Measurements from ENCODE around the gene SMURF1. TPM values are rescaled to one million over a fixed set of nuclear protein-coding genes. Genes with fewer than 3 reads are reported as not detected.

Gene SMURF1
- total RNA-seq, 1 experiment from 2014 or later = 19.0 TPM

- DNase-seq (ENCODE audit: low spot score) = no peak
These were observed 45.6 kb downstream of the SMURF1 start for GRCh38 chr7:99098286-99098823.

DNA sequence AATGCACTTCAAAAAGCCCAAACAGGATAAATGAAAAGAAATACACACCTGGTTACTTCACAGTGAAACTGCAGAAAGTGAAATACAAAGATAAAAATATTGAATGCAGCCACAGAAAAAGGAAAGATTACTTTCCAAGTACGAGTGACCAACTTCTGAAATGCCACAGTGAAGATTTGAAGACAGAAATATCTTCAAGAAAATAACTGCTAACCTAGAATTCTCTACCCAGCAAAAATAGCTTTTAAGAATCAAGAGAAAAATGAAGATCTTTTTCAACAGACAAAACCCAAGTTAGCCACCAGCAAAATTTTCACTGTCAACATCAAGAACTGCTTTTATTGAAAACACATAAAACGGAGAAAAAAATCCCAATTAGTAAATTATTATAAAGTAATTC, 46.2 kb downstream of the SMURF1 start:
- no peak for DNase-seq (ENCODE audit: low spot score)

DNA sequence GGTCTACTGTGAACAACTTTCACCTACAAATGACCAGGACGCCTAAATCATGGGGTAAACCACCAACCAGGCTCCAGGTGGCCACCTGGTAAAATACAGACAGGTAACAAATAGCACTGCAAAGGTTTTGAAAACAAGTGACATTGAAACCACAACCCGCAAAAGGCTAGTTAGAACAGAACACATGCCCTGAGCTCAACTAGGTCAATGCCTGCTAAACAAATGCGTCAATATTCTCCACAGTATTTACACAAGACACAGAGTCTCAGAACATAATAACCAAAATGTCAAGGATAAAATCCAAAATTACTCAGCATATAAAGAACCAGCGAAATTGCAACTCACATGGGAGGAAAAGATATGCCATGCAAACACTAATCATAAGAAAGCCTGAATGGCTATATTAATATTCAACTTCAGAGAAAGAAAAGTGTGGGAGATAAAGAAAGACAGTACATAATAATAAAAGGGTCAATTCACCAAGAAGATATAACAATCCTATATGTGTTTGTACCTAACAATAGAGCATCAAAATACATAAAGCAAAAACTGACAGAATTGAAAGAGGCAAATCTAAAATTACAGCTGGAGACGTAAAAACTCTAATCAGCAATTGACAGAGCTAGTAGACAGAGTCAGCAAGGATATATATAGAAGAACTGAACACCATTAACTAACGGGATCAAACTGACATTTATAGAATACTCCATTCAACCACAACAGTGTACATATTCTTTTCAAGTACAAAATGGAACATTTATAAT, 47.6 kb downstream of the SMURF1 start:
- no peak for DNase-seq (ENCODE audit: low spot score)

GRCh38 chr7:99095698-99096097, 48.2 kb downstream of the SMURF1 start:
- no peak for DNase-seq (ENCODE audit: low spot score)

GRCh38 chr7:99094401-99094800, 49.5 kb downstream of the SMURF1 start:
- no peak for DNase-seq (ENCODE audit: low spot score)

GRCh38 chr7:99092064-99092720, 51.7 kb downstream of the SMURF1 start:
- no peak for DNase-seq (ENCODE audit: low spot score)

- no peak for DNase-seq (ENCODE audit: low spot score)
These were observed 53.0 kb downstream of the SMURF1 start for GRCh38 chr7:99090771-99091542.

GRCh38 chr7:99089914-99090629, 53.8 kb downstream of the SMURF1 start:
- DNase-seq (ENCODE audit: low spot score) = no peak

GRCh38 chr7:99086944-99087343, 57.0 kb downstream of the SMURF1 start:
- no peak for DNase-seq (ENCODE audit: low spot score)

GRCh38 chr7:99086532-99086931, 57.4 kb downstream of the SMURF1 start:
- DNase-seq (ENCODE audit: low spot score) = no peak

- DNase-seq (ENCODE audit: low spot score) = no peak
These were observed 60.2 kb downstream of the SMURF1 start for GRCh38 chr7:99083733-99084132.

GRCh38 chr7:99083068-99083651, 60.7 kb downstream of the SMURF1 start:
- peak; percentile 81 for DNase-seq (ENCODE audit: low spot score)

- no peak for DNase-seq (ENCODE audit: low spot score)
These were observed 63.2 kb downstream of the SMURF1 start for GRCh38 chr7:99080679-99081078.

GRCh38 chr7:99079104-99079503, 64.8 kb downstream of the SMURF1 start:
- no peak for DNase-seq (ENCODE audit: low spot score)

DNA sequence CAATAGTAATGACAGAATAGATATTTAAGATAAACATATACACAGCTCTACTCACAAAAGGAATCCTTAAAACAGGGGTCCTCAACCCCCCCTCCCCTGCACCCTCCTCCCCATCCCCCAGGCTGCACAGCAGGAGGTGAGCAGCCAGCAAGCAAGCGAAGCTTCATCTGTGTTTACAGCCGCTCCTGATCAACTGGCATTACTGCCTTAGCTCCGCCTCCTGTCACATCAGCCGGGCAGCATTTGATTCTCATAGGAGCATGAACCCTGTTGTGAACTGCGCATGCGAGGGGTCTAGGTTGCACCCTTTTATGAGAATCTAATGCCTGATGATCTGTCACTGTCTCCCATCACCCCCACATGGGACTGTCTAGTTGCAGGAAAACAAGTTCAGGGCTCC, 65.5 kb downstream of the SMURF1 start:
- no peak for DNase-seq (ENCODE audit: low spot score)

DNA sequence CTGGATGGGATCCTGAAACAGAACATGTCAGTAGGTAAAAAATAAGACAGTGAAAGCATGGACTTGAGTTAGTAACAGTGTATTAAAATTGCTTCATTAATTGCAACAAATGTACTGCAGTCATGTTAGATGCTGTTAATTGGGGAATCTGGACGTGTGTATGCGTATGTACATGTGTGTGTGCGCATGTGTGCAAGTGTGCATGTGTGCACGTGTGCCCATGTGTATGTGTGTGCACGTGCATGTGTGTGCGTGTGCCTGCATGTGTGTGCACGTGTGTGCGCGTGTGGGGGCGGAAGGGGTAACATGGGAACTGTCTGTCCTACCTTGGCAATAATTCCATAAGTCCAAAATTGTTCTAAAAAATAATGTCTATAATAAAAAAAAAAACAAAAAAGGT, 67.3 kb downstream of the SMURF1 start:
- DNase-seq (ENCODE audit: low spot score) = no peak

- no peak for DNase-seq (ENCODE audit: low spot score)
These were observed 70.0 kb downstream of the SMURF1 start for GRCh38 chr7:99073839-99074446.

GRCh38 chr7:99072126-99072525, 71.8 kb downstream of the SMURF1 start:
- no peak for DNase-seq (ENCODE audit: low spot score)

GRCh38 chr7:99070361-99070760, 73.5 kb downstream of the SMURF1 start:
- no peak for DNase-seq (ENCODE audit: low spot score)

DNA sequence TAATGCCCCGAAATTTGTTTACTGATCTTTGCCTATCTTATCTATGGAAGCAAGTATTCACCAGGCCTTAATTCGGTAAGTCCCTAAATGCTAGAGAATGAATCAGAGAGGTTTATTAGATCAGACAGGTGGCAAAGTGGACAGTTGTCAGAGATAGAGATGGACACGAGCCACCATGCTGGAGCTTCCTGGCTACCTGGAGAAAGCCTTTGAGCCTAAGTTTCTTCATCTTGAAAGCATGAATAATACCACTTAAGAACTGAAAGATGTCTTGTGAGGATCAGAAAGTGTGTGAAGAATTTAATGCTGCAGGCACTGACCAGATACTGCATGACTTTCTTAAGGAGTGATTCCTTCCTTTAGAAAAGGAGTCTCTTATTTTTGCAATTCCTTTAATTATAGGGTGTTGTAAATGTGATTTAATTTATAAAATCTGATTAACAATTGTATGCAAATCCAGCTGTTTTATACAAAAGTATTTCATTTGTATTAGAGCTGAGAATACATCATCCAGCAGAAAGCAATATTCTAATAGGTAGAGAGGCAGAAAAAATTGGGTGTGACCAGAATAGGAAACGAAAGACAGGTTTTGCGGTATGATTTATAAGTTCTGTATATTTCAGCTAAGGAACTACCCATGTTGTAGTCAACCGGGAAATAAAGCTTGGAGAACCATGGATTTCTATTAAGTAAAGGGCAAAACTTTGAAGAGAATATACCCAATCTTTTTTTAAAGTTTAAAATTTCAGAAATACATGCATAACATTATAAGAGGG, 82.7 kb downstream of the SMURF1 start:
- DNase-seq (ENCODE audit: low spot score) = no peak

Data from H4 (cell line).